ENCODE results near the gene PRXL2C.
A peak's percentile ranks its signal among the peaks of the same experiment; 100 is the strongest.

Gene PRXL2C

GRCh38 chr9:96661711-96662110, 6.6 kb upstream of the PRXL2C start:
- Histone ChIP-seq H3K27me3 (ENCODE audit: insufficient read depth, poor library complexity, severe bottlenecking) (no peaks in the 10 kb centered on the region), H3K27ac (replicated peaks) (no peak overlapping the region), H3K4me3 (replicated peaks; ENCODE audit: insufficient read depth, low read length) (no peak overlapping the region)
- DNase-seq (ENCODE audit: low read depth in 1 of 2, low spot score in 1 of 2): no peak
- TF ChIP-seq REST (IDR thresholded peaks at IDR 0.05; ENCODE audit: insufficient replicate concordance, low read depth) (no peak), CTCF (IDR thresholded peaks at IDR 0.05; ENCODE audit: insufficient read depth, low read length) (no peak), SPI1 (IDR thresholded peaks at IDR 0.05; ENCODE audit: borderline replicate concordance, low read depth) (no peak), POLR2AphosphoS5 (IDR thresholded peaks at IDR 0.05; ENCODE audit: low read depth) (no peak), GABPA (IDR thresholded peaks at IDR 0.05; ENCODE audit: low read depth) (no peak)

- Histone ChIP-seq H3K27me3 (ENCODE audit: insufficient read depth, poor library complexity, severe bottlenecking) (no peaks in the 10 kb centered on the region), H3K4me3 (replicated peaks; ENCODE audit: insufficient read depth, low read length) (no peak overlapping the region), H3K27ac (replicated peaks) (no peak overlapping the region)
- no peak for TF ChIP-seq POLR2AphosphoS5 (IDR thresholded peaks at IDR 0.05; ENCODE audit: low read depth)
- no peak for TF ChIP-seq SPI1 (IDR thresholded peaks at IDR 0.05; ENCODE audit: borderline replicate concordance, low read depth)
- no peak for TF ChIP-seq REST (IDR thresholded peaks at IDR 0.05; ENCODE audit: insufficient replicate concordance, low read depth)
- no peak for TF ChIP-seq GABPA (IDR thresholded peaks at IDR 0.05; ENCODE audit: low read depth)
- TF ChIP-seq CTCF (IDR thresholded peaks at IDR 0.05; ENCODE audit: insufficient read depth, low read length): no peak
- no peak for DNase-seq (ENCODE audit: low read depth in 1 of 2, low spot score in 1 of 2)
Measured at GRCh38 chr9:96660692-96661248, 5.7 kb upstream of the PRXL2C start.

GRCh38 chr9:96654450-96655197, 493 bp downstream of the PRXL2C start:
- DNase-seq (ENCODE audit: low read depth in 1 of 2, low spot score in 1 of 2): peak; percentile 26 to 39
- Histone ChIP-seq H3K27me3 (ENCODE audit: insufficient read depth, poor library complexity, severe bottlenecking) (no peaks in the 10 kb centered on the region), H3K27ac (replicated peaks) (no peak overlapping the region), H3K4me3 (replicated peaks; ENCODE audit: insufficient read depth, low read length) (peak overlapping the region; percentile 59)
- TF ChIP-seq REST (IDR thresholded peaks at IDR 0.05; ENCODE audit: insufficient replicate concordance, low read depth): no peak
- no peak for TF ChIP-seq GABPA (IDR thresholded peaks at IDR 0.05; ENCODE audit: low read depth)
- no peak for TF ChIP-seq CTCF (IDR thresholded peaks at IDR 0.05; ENCODE audit: insufficient read depth, low read length)
- TF ChIP-seq SPI1 (IDR thresholded peaks at IDR 0.05; ENCODE audit: borderline replicate concordance, low read depth): no peak; the same call in 1 of the 2 replicates
- TF ChIP-seq POLR2AphosphoS5 (IDR thresholded peaks at IDR 0.05; ENCODE audit: low read depth): no peak

All from HL-60 (cell line).